GM21526 (cell line): ENCODE results near the gene HES5.
"Not testable (repeated sequence)": the region's sequence is repeated elsewhere in the genome, so short reads cannot be mapped to it uniquely, and the experiment has no call there.

Source experiments
- ATAC-seq: cut with Tn5 transposase; IDR thresholded peaks from one replicate; pipeline ENCODE4 v1.9.1; 2021; ENCODE audit warnings: moderate library complexity; ENCODE audit not compliant: unreplicated experiment, low FRiP score

Gene HES5

DNA sequence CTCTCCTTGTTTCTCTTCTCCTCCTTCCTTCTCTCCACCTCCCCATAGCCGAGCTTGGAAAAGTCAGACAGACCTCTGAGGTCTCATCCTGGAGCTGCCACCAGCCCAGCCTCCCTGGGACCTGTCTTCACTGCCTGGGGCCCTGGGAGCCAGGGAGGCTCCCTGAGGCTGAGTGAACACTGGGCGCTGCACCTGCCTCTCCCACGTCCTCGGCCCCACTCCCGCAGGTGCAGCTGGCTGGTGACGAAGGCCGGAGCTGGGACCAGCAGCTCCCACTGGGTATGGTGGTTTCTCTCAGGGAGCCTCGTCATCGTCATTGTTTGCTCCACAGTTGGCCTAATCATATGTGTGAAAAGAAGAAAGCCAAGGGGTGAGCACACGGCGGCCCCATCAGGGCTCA, 31.4 kb upstream of the HES5 start:
- ATAC-seq = no peak

GRCh38 chr1:2560299-2561073, 30.4 kb upstream of the HES5 start:
- ATAC-seq = no peak

DNA sequence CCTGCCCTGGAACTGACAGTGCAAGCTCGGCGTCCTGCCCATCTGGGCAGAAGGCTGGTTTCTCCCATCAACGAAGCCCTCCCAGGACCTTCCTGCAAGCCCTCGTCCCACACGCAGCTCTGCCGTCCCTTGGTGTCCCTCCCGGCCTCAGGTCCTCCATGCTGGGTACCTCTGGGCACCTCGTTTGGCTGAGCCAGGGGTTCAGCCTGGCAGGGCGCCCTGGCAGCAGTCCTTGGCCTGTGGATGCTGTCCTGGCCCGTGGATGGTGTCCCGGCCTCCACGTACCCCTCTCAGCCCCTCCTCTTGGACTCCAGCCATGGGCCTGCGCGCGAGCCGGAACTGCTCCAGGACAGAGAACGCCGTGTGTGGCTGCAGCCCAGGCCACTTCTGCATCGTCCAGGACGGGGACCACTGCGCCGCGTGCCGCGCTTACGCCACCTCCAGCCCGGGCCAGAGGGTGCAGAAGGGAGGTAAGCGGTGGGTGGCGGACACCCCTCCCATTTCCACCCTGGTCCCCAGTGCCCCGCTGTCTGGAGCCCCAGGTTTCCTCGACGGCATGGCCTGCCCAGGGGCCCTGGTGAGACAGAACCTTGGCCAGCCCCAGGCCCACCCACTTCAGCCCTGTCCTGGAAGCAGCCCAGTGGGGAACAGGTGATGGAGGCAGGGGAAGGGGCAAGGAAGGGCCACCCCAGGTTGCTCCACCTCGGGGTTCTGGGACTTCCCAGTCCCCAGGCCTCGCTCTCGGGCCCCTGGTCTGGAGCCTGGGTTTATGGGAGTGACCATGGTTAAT, 29.6 kb upstream of the HES5 start:
- no peak for ATAC-seq

DNA sequence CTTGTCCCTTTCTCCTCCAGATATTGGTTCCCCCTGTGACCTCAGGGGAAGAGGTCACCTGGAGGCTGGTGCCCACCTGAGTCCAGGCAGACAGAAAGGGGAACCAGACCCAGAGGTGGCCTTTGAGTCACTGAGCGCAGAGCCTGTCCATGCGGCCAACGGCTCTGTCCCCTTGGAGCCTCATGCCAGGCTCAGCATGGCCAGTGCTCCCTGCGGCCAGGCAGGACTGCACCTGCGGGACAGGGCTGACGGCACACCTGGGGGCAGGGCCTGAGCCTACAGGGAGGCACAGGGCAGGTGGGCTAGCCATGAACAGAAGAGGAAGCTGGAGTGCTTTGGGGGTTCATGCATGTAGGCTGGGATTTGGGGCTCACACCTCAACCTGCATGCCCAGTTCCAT, 28.8 kb upstream of the HES5 start:
- no peak for ATAC-seq

- no peak for ATAC-seq
These were observed 28.4 kb upstream of the HES5 start for GRCh38 chr1:2558420-2558819.

DNA sequence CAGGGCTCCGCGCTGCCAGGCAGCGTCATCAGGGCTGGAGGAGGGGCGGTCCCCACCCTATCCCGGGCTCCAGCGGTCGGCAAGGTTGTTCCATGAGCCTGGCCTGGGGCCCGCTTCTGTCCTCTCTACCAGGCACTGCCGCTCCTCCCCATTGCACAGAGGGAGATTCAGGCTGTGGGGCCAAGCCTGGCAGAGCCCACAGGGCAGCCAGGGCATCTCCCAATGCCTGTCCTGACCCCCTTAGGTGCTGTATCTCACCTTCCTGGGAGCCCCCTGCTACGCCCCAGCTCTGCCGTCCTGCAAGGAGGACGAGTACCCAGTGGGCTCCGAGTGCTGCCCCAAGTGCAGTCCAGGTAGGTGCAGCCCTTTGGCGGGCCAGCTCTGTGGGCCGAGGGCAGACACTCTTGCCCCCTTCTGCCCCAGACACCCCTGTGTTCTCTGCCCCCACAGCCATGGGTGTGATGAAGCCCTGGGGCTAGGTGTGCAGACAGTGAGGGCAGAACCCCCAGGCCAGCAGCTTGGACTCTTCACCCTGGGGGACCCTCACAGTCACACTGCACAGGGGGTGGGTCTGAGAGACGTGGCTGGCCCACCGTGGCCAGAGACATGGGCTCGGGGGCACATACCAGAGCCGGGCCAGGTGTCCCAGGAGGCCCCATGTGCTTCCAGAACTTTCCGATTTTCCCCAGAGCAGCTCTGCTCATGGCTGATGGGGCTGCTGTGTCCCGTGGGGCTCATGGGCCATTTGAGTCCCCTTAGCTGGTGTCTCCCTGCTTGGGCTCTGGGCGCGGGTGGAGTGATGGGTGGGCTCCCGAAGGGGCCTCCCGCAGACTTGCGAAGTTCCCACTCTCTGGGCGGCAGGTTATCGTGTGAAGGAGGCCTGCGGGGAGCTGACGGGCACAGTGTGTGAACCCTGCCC, 27.7 kb upstream of the HES5 start:
- ATAC-seq = no peak

DNA sequence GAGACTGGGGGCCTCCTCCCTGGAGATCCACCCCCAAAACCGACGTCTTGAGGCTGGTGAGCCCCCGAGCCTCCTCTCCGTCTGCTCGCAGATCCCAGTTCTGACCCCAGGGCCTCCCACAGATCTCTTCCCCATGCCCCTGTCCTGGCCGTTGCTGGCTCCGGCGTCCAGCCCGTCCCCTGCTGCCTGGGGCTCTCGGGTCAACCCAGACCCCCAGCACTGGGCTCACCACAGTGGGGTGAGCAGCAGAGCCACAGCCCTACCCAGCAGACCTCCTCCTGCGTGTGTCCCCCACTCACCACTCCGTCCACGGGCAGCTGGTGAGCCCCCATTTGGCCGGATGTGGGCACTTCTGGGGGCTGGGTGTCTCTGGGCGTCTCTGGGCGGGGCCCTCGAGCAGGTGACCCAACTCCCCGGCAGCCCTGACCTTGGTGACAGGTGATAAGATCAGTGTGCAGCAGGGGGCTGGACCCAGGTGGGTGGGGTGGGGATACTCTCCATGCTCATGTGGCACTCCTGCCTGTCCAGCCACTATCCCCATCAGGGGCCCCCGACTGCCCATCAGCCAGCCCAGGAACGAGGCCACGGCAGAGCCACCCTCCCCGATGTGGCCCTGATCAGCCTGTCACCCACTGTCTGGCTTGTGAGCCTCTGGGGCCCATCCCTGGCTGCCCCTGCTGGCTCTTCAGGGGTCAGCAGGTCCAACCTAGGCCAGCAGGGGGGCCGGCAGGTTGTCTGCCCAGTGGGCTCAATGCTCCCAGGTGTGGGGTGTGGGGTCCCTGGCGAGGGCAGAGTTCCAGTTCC, 26.8 kb upstream of the HES5 start:
- no peak for ATAC-seq

DNA sequence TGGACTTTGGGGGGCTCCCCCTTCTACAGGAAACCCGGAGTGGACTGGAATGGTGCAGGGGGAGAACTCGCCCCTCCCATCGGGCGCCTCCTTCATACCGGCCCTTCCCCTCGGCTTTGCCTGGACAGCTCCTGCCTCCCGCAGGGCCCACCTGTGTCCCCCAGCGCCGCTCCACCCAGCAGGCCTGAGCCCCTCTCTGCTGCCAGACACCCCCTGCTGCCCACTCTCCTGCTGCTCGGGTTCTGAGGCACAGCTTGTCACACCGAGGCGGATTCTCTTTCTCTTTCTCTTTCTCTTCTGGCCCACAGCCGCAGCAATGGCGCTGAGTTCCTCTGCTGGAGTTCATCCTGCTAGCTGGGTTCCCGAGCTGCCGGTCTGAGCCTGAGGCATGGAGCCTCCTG, 26.2 kb upstream of the HES5 start, which contains the start of gene TNFRSF14:
Gene TNFRSF14 (plus strand): TSS at position 95 of the 401 bp plus-strand sequence. CDS start 294 bp downstream, at position 389.
- ATAC-seq = no peak

- ATAC-seq = no peak
These were observed 25.7 kb upstream of the HES5 start for GRCh38 chr1:2555634-2556276.

DNA sequence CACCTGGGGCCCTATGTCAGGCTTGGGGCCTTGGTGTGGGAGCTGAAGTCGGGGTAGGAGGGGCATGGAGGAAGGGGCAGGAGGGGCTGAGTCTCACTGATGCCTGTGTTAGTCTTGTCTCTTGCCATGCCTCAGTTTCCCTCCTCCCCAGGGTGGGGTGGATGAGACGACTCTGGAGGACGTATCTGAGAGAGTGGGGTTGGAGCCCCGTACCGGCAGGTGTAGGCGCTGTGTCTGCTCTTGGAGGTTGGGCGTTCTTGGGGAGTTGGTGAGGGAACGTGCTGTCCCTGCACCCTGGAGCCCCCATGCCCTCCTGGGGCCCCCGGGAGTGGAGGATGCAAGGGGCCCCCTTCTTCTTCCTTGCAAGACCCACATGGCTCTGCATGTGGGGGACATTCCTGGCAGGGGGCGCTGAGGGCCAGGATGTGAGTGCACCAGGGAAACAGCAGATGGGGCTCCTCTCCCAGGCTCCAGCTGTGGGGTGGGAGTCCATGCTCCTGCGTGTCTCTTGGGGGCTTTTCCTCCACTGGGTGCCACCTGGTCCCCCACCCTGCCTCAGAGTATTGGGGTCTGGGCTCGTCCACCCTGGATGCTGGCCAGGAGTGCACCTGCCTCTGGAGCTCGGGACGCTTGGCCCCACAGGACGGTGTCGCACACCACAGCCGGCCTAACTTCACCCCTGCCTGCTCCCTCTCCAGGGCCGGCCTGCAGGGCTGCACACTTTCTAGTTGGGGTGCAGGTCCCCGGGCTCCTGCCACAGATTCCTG, 24.7 kb upstream of the HES5 start:
- ATAC-seq = no peak

- no peak for ATAC-seq
These were observed 24.0 kb upstream of the HES5 start for GRCh38 chr1:2553871-2554620.

DNA sequence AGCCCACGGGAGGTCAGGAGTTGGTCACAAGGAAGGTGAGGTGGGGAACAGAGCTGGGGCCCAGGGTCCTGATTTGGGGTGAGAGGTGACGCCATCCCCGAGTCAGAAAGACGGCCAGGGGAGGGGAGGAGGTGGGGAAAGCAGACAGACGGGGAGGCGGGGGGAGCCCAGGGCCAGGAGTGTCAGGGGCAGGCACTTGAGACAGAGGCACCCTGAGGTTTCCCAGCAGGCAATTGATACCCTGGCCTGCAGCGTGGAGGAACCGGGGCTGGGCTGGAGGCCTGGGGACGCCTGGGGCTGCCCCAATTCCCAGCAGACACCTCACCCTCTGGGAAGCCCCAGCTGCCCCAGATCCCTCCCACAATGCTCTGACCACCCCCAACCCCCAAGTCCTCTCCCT, 23.0 kb upstream of the HES5 start:
- ATAC-seq = not testable (repeated sequence)

GRCh38 chr1:2552189-2552588, 22.1 kb upstream of the HES5 start:
- ATAC-seq = no peak

- not testable (repeated sequence) for ATAC-seq
These were observed 21.5 kb upstream of the HES5 start for GRCh38 chr1:2551544-2551943.

DNA sequence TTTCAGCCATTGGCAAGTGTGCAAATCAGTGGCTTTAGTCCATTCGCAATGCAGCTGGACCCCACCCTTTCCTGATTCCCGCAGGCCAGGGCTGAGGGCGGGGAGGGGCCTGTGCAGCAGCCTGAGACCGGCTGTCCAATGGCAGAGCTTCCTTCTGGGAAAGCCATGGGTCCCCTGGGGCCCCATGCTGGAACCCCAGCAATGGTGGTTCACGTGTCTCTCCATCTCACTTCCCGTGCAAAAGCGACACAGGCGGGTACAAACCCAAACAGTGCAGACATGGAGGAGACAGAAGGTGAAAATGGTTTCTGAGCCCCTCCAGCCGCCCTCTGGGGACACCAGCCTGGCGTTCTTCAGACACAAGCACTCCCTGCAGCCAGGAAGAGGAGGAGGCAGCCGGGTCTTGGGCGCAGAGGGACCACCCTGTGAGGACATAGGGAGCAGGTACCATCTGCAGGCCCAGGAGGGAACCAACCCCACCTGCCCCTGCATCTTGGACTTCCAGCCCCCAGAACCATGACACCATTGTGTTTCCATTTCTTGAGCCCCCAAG, 20.3 kb upstream of the HES5 start:
- not testable (repeated sequence) for ATAC-seq

DNA sequence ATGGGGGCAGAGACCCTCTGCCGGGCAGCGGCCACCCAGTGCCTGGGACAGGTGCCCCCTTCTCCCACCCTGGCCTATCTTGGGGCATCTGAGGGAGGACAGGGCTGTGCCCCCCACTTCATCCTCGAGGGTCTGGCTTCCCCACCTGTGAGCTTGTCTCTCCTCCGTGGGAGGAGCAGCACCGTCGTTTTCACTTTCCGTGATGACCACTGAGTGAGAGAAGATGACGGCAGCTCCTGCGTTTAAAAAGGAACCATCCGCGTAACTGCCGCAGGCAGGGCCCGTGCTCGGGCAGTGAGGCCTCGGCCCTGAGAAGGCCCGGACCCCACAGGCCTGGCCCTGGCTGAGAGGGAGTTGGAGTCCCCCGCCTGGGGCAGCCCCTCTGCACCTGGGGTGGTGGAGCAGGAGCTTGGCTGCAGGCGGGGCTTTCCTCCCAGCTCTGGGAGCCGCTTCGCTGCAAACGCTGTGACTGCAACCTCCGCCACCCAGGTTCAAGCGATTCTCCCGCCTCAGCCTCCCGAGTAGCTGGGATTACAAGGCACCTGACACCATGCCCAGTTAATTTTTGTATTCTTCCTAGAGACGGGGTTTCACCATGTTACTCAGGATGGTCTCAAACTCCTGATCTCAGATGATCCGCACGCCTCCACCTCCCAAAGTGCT, 19.4 kb upstream of the HES5 start:
- not testable (repeated sequence) for ATAC-seq

DNA sequence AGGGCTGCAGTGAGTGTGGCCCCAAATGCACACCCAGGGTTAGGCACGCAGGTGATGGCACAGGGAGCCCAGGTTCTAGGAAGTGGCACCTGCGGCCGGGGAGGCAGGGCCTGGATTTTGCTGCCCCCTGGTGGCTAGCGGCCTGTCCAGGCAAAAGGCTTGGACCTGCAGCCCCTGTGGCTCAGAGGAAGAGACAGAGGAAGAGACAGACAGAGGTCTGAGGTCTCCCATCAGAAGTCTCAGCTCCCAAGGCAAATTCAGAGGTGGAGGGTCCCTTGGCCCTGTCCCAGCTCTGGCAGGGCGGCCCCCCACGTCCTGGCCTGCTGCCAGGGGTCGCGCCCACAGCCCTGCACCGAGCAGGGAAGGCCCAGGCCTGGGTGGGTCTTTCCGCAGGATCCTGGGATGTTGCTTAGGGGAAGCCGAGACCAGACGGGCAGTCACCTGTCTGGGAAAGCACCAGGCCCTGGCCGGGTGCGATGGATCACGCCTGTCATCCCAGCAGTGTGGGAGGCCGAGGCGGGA, 18.1 kb upstream of the HES5 start:
- ATAC-seq = peak; percentile 18
